ENCODE results near the gene CARNS1.

DNA sequence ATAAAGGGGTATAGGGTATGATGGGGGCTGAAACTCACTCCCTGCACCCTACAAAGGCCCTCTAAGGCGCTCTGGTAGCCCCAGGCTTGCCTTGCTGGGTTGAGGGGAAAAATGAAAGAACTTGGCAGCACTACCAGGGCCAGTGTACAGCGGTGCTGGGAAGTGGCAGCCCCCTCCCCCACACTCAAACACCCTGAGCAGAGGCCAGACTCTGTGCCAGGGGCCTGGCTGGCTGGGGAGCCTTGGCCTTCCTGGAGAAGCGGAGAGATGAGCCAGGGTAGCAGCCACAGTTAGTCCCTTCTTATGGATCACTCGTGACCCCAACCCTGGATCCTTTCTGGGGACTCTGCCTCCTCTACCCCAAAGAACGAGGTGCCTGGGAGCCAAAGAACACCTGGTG lies 50.9 kb downstream of the CARNS1 start:
- TF ChIP-seq POLR2AphosphoS5 (IDR thresholded peaks at IDR 0.05; ENCODE audit: borderline replicate concordance, low read depth, low read length): 0 out of 2 replicates have a peak, but pooled peaks have one; percentile 4
- no peak for TF ChIP-seq EZH2 (IDR thresholded peaks at IDR 0.05)
